HepG2 (cell line): ENCODE results near the gene PTRH2. TPM values are rescaled to one million over a fixed set of nuclear protein-coding genes. Genes with fewer than 3 reads are reported as not detected.

Experiments
- EZH2 ChIP-seq: conservative IDR thresholded peaks from 2 replicates; pipeline ENCODE4 v1.6.1; 2012; ENCODE audit warnings: mild to moderate bottlenecking, low read depth, low read length, moderate library complexity
- FIP1L1 ChIP-seq: fragments of 200-400 bp; formaldehyde crosslinking; IDR thresholded peaks from 2 replicates; pipeline ENCODE4 v1.6.1; 2018; ENCODE audit warnings: low read depth, mild to moderate bottlenecking, low read length, moderate library complexity, borderline replicate concordance; ENCODE audit not compliant: insufficient read depth
- FOXJ3 ChIP-seq: sonication (generic); formaldehyde crosslinking; IDR thresholded peaks from 2 replicates; pipeline ENCODE4 v1.4.0; 2020; ENCODE audit warnings: missing genetic modification reagents, mild to moderate bottlenecking, borderline replicate concordance
- KDM4B ChIP-seq: sonication (generic); formaldehyde crosslinking; IDR thresholded peaks from 2 replicates; pipeline ENCODE4 v1.4.0; 2020; ENCODE audit warnings: missing genetic modification reagents
- MIER3 ChIP-seq: IDR thresholded peaks from 2 replicates; pipeline ENCODE4 v1.6.1; 2016; ENCODE audit warnings: missing compliant biosample characterization, borderline replicate concordance
- NBN ChIP-seq: fragments of 450-650 bp; conservative IDR thresholded peaks from 2 replicates; pipeline ENCODE4 v1.6.1; 2017
- NR2F6 ChIP-seq, 2 experiments: IDR thresholded peaks; 2 replicates each; pipeline ENCODE4 v1.6.1; 2016; ENCODE audit warnings: antibody characterized with exemption in 1 of 2, mild to moderate bottlenecking in 1 of 2
- PLRG1 ChIP-seq: fragments of 450-650 bp; conservative IDR thresholded peaks from 2 replicates; pipeline ENCODE4 v1.6.1; 2016
- RORA ChIP-seq: sonication (generic); formaldehyde crosslinking; IDR thresholded peaks from 2 replicates; pipeline ENCODE4 v1.5.0; 2020; ENCODE audit warnings: mild to moderate bottlenecking, missing genetic modification reagents, moderate library complexity
- SIN3A ChIP-seq: IDR thresholded peaks from 2 replicates; pipeline ENCODE4 v1.6.1; 2011; ENCODE audit warnings: low read depth, mild to moderate bottlenecking, control low read depth, low read length, borderline replicate concordance
- ZBTB1 ChIP-seq: sonication (generic); formaldehyde crosslinking; IDR thresholded peaks from 2 replicates; pipeline ENCODE4 v1.4.0; 2020; ENCODE audit warnings: missing genetic modification reagents, borderline replicate concordance
- ZBTB20 ChIP-seq: sonication (generic); formaldehyde crosslinking; IDR thresholded peaks from 2 replicates; pipeline ENCODE4 v1.8.1; 2023; ENCODE audit warnings: missing genetic modification reagents, low read depth, mild to moderate bottlenecking, borderline replicate concordance
- ZNF180 ChIP-seq: sonication (generic); formaldehyde crosslinking; IDR thresholded peaks from 2 replicates; pipeline ENCODE4 v1.4.0; 2020; ENCODE audit warnings: low read depth, missing genetic modification reagents, borderline replicate concordance
- ZNF34 ChIP-seq: sonication (generic); formaldehyde crosslinking; IDR thresholded peaks from 2 replicates; pipeline ENCODE4 v1.4.0; 2020; ENCODE audit warnings: mild to moderate bottlenecking, missing genetic modification reagents, borderline replicate concordance
- ZNF644 ChIP-seq: IDR thresholded peaks from 2 replicates; pipeline ENCODE4 v1.6.1; 2016; ENCODE audit warnings: low read depth
- ZNF703 ChIP-seq: sonication (generic); formaldehyde crosslinking; IDR thresholded peaks from 2 replicates; pipeline ENCODE4 v1.5.1; 2020; ENCODE audit warnings: missing genetic modification reagents, mild to moderate bottlenecking, moderate library complexity, borderline replicate concordance
- polyA plus RNA-seq, 8 experiments: library from polyadenylated mRNA; depleted of rRNA in 3 of 8; stranded (reverse) in 7 of 8; unstranded in 1 of 8; fragments of >200 nt; fragmentation: Illumina TruSeq in 4 of 8; extraction: Trizol in 4 of 8; gene quantifications; 2 replicates each; pipeline versions ENCODE4 v1.2.1 to v1.2.3, GENCODE V29; 2011 to 2016; ENCODE audit warnings: low read depth in 4 of 8, missing spikeins in 1 of 8, mixed read lengths in 1 of 8; ENCODE audit not compliant: insufficient read depth in 1 of 8
- total RNA-seq, 5 experiments: library from RNA; depleted of rRNA; stranded (reverse); fragments of >200 nt; fragmentation: Illumina TruSeq; extraction: Trizol; gene quantifications; 2 replicates each; pipeline ENCODE4 v1.2.3, GENCODE V29; 2016; ENCODE audit warnings: low read depth in 1 of 5
- TF ChIP-seq, protein P1 (sequence below): sonication (generic); formaldehyde crosslinking; IDR thresholded peaks from 2 replicates; pipeline ENCODE4 v1.4.0; 2020; ENCODE audit warnings: mild to moderate bottlenecking, missing genetic modification reagents, borderline replicate concordance
- TF ChIP-seq, protein P2 (sequence below): IDR thresholded peaks from 2 replicates; pipeline ENCODE4 v1.6.1; 2016; ENCODE audit warnings: missing compliant biosample characterization, missing genetic modification reagents, borderline replicate concordance
- TF ChIP-seq, protein P3 (sequence below): sonication (generic); formaldehyde crosslinking; conservative IDR thresholded peaks from 2 replicates; pipeline ENCODE4 v1.4.0; 2020; ENCODE audit warnings: missing genetic modification reagents
- TF ChIP-seq, protein P4 (sequence below): sonication (generic); formaldehyde crosslinking; IDR thresholded peaks from 2 replicates; pipeline ENCODE4 v1.4.0; 2020; ENCODE audit warnings: missing genetic modification reagents

Gene PTRH2
- total and polyA plus RNA-seq, 2 of the 13 experiments (the other 11 are each of a cell fraction or from before 2014, with no cell fraction given) = 67.7 to 83.3 TPM

DNA sequence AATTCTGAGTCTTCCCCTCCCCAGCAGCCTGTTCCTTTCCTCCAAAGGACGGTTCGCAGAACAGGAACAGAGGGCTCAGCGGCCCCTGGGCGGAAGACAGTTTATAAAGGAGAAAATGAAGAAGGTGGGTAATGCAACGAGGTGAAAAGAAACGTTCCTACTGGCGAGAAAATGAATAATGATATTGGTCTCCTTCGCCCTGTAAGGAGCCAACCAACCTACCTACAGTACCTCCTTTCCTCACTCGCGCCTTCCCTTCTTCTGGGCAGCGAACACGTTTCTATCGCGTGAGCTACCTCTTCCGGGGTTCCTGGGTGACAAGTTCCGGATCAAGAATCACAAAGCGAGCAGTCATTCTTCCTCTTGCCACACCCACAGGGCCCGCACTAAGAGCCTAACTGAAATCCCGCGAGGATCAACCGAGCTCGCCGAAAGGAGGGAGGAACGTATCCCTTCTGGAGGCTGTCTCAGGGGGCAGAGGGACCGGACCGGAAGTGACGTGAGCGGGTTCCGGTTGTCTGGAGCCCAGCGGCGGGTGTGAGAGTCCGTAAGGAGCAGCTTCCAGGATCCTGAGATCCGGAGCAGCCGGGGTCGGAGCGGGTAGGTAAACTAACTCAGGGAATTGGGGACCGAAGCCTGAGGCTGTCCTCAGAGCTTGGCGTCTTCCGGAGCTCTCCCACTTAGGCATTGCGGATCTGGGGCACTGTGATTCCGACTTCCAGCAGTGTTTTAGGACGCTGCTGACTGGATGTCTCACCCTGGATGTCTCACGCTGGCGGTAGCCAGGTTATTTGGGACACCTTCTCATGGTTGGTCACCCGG lies at the start of gene PTRH2, which contains the start of gene VMP1 (continued):
- TF ChIP-seq EZH2 = no peak
- TF ChIP-seq ZNF180 (CRISPR knock-in tag) = no peak
- no peak for TF ChIP-seq ZNF644 (CRISPR knock-in tag)
- peak; percentile 92; the same call in 1 of the 2 replicates for TF ChIP-seq KDM4B (CRISPR knock-in tag)
- TF ChIP-seq, protein P1, sequence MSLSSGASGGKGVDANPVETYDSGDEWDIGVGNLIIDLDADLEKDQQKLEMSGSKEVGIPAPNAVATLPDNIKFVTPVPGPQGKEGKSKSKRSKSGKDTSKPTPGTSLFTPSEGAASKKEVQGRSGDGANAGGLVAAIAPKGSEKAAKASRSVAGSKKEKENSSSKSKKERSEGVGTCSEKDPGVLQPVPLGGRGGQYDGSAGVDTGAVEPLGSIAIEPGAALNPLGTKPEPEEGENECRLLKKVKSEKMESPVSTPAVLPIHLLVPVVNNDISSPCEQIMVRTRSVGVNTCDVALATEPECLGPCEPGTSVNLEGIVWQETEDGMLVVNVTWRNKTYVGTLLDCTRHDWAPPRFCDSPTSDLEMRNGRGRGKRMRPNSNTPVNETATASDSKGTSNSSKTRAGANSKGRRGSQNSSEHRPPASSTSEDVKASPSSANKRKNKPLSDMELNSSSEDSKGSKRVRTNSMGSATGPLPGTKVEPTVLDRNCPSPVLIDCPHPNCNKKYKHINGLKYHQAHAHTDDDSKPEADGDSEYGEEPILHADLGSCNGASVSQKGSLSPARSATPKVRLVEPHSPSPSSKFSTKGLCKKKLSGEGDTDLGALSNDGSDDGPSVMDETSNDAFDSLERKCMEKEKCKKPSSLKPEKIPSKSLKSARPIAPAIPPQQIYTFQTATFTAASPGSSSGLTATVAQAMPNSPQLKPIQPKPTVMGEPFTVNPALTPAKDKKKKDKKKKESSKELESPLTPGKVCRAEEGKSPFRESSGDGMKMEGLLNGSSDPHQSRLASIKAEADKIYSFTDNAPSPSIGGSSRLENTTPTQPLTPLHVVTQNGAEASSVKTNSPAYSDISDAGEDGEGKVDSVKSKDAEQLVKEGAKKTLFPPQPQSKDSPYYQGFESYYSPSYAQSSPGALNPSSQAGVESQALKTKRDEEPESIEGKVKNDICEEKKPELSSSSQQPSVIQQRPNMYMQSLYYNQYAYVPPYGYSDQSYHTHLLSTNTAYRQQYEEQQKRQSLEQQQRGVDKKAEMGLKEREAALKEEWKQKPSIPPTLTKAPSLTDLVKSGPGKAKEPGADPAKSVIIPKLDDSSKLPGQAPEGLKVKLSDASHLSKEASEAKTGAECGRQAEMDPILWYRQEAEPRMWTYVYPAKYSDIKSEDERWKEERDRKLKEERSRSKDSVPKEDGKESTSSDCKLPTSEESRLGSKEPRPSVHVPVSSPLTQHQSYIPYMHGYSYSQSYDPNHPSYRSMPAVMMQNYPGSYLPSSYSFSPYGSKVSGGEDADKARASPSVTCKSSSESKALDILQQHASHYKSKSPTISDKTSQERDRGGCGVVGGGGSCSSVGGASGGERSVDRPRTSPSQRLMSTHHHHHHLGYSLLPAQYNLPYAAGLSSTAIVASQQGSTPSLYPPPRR = peak; percentile 9; the same call in 1 of the 2 replicates
- no peak for TF ChIP-seq PLRG1
- TF ChIP-seq, protein P2, sequence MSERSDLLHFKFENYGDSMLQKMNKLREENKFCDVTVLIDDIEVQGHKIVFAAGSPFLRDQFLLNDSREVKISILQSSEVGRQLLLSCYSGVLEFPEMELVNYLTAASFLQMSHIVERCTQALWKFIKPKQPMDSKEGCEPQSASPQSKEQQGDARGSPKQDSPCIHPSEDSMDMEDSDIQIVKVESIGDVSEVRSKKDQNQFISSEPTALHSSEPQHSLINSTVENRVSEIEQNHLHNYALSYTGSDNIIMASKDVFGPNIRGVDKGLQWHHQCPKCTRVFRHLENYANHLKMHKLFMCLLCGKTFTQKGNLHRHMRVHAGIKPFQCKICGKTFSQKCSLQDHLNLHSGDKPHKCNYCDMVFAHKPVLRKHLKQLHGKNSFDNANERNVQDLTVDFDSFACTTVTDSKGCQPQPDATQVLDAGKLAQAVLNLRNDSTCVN (CRISPR knock-in tag) = peak; percentile 68; the same call in 1 of the 2 replicates
- TF ChIP-seq ZBTB20 = peak; percentile 79
- TF ChIP-seq ZNF34 (CRISPR knock-in tag) = 0 out of 2 replicates have a peak, but pooled peaks have one; percentile 67
- TF ChIP-seq RORA (CRISPR knock-in tag) = no peak
- 0 out of 2 replicates have a peak, but pooled peaks have one; percentile 28 for TF ChIP-seq ZBTB1 (CRISPR knock-in tag)
- peak; percentile 98 for TF ChIP-seq SIN3A
- peak; percentile 93 for TF ChIP-seq MIER3 (CRISPR knock-in tag)
- TF ChIP-seq NR2F6 (IDR thresholded peaks at IDR 0.05) = no peak; the same call in 1 of the 2 replicates
- no peak; the same call in none of the 2 replicates for TF ChIP-seq NR2F6 (CRISPR knock-in tag; IDR thresholded peaks at IDR 0.05)
- TF ChIP-seq NBN = no peak
- TF ChIP-seq, protein P3, sequence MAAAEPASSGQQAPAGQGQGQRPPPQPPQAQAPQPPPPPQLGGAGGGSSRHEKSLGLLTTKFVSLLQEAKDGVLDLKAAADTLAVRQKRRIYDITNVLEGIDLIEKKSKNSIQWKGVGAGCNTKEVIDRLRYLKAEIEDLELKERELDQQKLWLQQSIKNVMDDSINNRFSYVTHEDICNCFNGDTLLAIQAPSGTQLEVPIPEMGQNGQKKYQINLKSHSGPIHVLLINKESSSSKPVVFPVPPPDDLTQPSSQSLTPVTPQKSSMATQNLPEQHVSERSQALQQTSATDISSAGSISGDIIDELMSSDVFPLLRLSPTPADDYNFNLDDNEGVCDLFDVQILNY (CRISPR knock-in tag) = no peak; the same call in 1 of the 2 replicates
- no peak for TF ChIP-seq ZNF703 (CRISPR knock-in tag)
- TF ChIP-seq FOXJ3 (CRISPR knock-in tag) = no peak
- TF ChIP-seq FIP1L1 = no peak
- TF ChIP-seq, protein P4, sequence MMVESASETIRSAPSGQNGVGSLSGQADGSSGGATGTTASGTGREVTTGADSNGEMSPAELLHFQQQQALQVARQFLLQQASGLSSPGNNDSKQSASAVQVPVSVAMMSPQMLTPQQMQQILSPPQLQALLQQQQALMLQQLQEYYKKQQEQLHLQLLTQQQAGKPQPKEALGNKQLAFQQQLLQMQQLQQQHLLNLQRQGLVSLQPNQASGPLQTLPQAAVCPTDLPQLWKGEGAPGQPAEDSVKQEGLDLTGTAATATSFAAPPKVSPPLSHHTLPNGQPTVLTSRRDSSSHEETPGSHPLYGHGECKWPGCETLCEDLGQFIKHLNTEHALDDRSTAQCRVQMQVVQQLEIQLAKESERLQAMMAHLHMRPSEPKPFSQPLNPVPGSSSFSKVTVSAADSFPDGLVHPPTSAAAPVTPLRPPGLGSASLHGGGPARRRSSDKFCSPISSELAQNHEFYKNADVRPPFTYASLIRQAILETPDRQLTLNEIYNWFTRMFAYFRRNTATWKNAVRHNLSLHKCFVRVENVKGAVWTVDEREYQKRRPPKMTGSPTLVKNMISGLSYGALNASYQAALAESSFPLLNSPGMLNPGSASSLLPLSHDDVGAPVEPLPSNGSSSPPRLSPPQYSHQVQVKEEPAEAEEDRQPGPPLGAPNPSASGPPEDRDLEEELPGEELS = peak; percentile 52
